Neural progenitor cell (in vitro differentiated cells): ENCODE measurements around the gene FAM25A. TPM values are rescaled to one million over a fixed set of nuclear protein-coding genes. Genes with fewer than 3 reads are reported as not detected.
A peak's percentile ranks its signal among the peaks of the same experiment; 100 is the strongest.

Experiments
- DNase-seq: peaks from one replicate; pipeline ENCODE4 v3.0.0-alpha.2; 2016; ENCODE audit warnings: low spot score
- H2AFZ ChIP-seq: fragments of 200-600 bp; sonication (generic); replicated peaks from 2 replicates; pipeline ENCODE4 v1.6.1; 2016; ENCODE audit warnings: antibody characterized with exemption
- H3F3A ChIP-seq: fragments of 200-600 bp; sonication (generic); 2 replicates; pipeline ENCODE4 v1.6.1; 2016; ENCODE audit warnings: antibody characterized with exemption, low read depth
- H3K27ac ChIP-seq: fragments of 200-600 bp; sonication (generic); 2 replicates; pipeline ENCODE4 v1.5.1; 2016; ENCODE audit warnings: mild to moderate bottlenecking
- H3K27me3 ChIP-seq: fragments of 200-600 bp; sonication (generic); 2 replicates; pipeline ENCODE4 v1.6.1; 2016; ENCODE audit warnings: mild to moderate bottlenecking, moderate library complexity
- H3K36me3 ChIP-seq: fragments of 200-600 bp; sonication (generic); 2 replicates; pipeline ENCODE4 v1.5.1; 2016
- H3K4me1 ChIP-seq: fragments of 200-600 bp; sonication (generic); 2 replicates; pipeline ENCODE4 v1.6.1; 2016; ENCODE audit warnings: mixed run types
- H3K4me2 ChIP-seq: fragments of 200-600 bp; sonication (generic); 2 replicates; pipeline ENCODE4 v1.6.1; 2016
- H3K4me3 ChIP-seq: fragments of 200-600 bp; sonication (generic); 2 replicates; pipeline ENCODE4 v1.5.1; 2016
- H3K79me2 ChIP-seq: fragments of 200-600 bp; sonication (generic); 2 replicates; pipeline ENCODE4 v1.6.1; 2016; ENCODE audit warnings: low read depth
- H3K9ac ChIP-seq: fragments of 200-600 bp; sonication (generic); 2 replicates; pipeline ENCODE4 v1.6.1; 2016
- H3K9me3 ChIP-seq: fragments of 200-600 bp; sonication (generic); 2 replicates; pipeline ENCODE4 v1.5.1; 2016; ENCODE audit warnings: low read depth
- H4K20me1 ChIP-seq: fragments of 200-600 bp; sonication (generic); 2 replicates; pipeline ENCODE4 v1.6.1; 2016; ENCODE audit warnings: low read depth
- H3K27ac Mint-ChIP-seq: 3 replicates; pipeline ENCODE4 v1.8.0; 2021; ENCODE audit warnings: mixed read lengths
- H3K27me3 Mint-ChIP-seq: 2 replicates; pipeline ENCODE4 v1.8.0; 2022; ENCODE audit warnings: low read depth, mild to moderate bottlenecking, inconsistent platforms, moderate library complexity, mixed read lengths; ENCODE audit not compliant: insufficient read depth
- H3K36me3 Mint-ChIP-seq: 3 replicates; pipeline ENCODE4 v1.8.0; 2021; ENCODE audit warnings: mixed read lengths
- H3K4me1 Mint-ChIP-seq: 3 replicates; pipeline ENCODE4 v1.8.0; 2021; ENCODE audit warnings: mixed read lengths
- H3K4me3 Mint-ChIP-seq: 3 replicates; pipeline ENCODE4 v1.8.0; 2021; ENCODE audit warnings: mild to moderate bottlenecking, moderate library complexity, mixed read lengths
- H3K9me3 Mint-ChIP-seq: 3 replicates; pipeline ENCODE4 v1.8.0; 2020; ENCODE audit warnings: mixed read lengths
- EZH2 ChIP-seq: fragments of 200-600 bp; sonication (generic); IDR thresholded peaks from 2 replicates; pipeline ENCODE4 v1.6.1; 2017; ENCODE audit warnings: antibody characterized with exemption, mild to moderate bottlenecking, moderate library complexity
- EZH2phosphoT487 ChIP-seq: fragments of 200-600 bp; sonication (generic); IDR thresholded peaks from 2 replicates; pipeline ENCODE4 v1.6.1; 2017; ENCODE audit warnings: antibody characterized with exemption
- total RNA-seq: library from RNA; depleted of rRNA; stranded (reverse); fragments of >200 nt; gene quantifications from 2 replicates; pipeline ENCODE4 v1.2.3, GENCODE V29; 2015; ENCODE audit warnings: low replicate concordance
- TF ChIP-seq, protein P1 (sequence below): fragments of 200-600 bp; sonication (generic); IDR thresholded peaks from 2 replicates; pipeline ENCODE4 v1.5.1; 2017; ENCODE audit warnings: antibody characterized with exemption, mild to moderate bottlenecking

FAM25A gene
- total RNA-seq, 1 donor from 2014 or later, result not detected

GRCh38 chr10:87053577-87054181 is 33.6 kb downstream of the FAM25A start:
- peaks cover 10% of the 10 kb centered on the region for H3K36me3 ChIP-seq
- H3K79me2 ChIP-seq, result no peaks in the 10 kb centered on the region
- peaks cover 31% of the 10 kb centered on the region for H3F3A ChIP-seq
- Mint-ChIP-seq H3K9me3 (no peaks in the 10 kb centered on the region), H3K27ac (no peak overlapping the region), H3K4me1 (no peaks in the 10 kb centered on the region), H3K4me3 (no peak overlapping the region), H3K27me3 (peaks cover 2% of the 10 kb centered on the region), H3K36me3 (peaks cover 30% of the 10 kb centered on the region)
- H3K4me1 ChIP-seq, result peaks cover 16% of the 10 kb centered on the region
- H3K4me2 ChIP-seq, result no peak overlapping the region
- no peaks in the 10 kb centered on the region for H4K20me1 ChIP-seq
- H3K27ac ChIP-seq, result no peak overlapping the region
- no peak overlapping the region for H3K9ac ChIP-seq
- no peak for DNase-seq
- no peaks in the 10 kb centered on the region for H3K9me3 ChIP-seq
- TF ChIP-seq EZH2 (no peak), EZH2phosphoT487 (no peak)
- TF ChIP-seq, protein P1, sequence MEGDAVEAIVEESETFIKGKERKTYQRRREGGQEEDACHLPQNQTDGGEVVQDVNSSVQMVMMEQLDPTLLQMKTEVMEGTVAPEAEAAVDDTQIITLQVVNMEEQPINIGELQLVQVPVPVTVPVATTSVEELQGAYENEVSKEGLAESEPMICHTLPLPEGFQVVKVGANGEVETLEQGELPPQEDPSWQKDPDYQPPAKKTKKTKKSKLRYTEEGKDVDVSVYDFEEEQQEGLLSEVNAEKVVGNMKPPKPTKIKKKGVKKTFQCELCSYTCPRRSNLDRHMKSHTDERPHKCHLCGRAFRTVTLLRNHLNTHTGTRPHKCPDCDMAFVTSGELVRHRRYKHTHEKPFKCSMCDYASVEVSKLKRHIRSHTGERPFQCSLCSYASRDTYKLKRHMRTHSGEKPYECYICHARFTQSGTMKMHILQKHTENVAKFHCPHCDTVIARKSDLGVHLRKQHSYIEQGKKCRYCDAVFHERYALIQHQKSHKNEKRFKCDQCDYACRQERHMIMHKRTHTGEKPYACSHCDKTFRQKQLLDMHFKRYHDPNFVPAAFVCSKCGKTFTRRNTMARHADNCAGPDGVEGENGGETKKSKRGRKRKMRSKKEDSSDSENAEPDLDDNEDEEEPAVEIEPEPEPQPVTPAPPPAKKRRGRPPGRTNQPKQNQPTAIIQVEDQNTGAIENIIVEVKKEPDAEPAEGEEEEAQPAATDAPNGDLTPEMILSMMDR, result no peak
- no peak overlapping the region for H3K4me3 ChIP-seq
- H2AFZ ChIP-seq, result no peak overlapping the region
- H3K27me3 ChIP-seq, result no peaks in the 10 kb centered on the region

DNA sequence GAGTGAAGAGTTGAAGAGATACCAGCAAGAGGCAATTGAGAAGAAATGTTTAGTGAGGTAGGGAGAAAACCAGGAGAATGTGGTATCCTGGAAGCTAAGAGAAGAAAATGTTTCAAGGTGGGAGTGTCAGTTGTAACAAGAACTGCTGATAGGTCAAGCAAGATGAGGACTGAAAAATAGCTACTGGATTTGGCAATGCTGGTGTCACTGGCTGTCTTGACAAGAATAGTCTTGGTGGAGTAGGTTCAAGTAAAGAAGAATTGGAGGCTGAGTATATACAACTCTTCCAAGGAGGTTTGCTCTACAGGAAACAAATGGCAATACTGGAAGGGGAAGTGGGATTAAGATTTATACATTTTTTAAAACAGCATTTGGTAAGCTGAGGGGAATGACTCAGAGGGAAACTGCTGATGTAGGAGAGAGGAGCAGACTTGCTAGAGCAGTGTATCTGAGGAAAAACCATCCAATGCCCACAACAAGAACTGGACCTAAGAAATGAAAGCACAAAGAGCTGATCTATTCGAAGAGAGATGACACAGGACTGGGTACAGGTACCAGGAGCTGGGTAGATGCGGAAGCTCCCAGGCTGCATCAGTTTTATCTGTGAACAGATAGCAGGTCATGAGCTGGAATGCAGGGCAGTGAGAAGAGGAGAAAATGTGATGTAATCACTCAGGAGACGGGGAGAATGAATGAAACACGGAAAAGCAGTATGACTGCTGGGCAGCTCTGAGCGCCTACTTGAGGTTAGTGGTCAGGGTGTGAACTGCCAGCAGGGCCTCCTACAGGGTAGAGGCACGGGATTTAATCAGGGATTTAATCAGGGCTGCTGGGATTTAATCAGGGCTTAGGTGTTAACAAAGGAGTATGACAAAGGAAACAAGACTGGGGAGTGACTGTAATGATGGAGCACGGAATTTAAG is 34.5 kb downstream of the FAM25A start:
- no peak overlapping the region for H3K27ac Mint-ChIP-seq

DNA sequence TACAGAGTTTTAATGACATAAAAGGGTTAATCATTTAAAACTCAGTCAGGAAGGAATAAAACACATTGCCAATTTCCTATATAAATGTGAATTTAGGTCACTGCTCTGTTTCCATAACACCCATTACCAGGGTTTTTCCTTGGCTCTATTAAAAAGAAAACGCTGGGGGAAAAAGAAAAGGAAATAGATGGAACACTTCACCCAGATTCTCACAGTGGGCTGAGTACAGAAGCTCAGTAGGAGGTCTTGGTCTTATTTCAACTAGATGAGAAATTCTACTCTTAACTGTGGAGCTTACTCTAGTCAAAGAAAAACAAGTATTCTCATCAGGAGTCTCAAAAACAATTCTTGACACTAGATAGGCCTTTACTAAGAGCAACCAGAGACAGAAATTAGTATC is 38.1 kb downstream of the FAM25A start:
- Histone ChIP-seq H3K79me2 (no peaks in the 10 kb centered on the region), H3K27me3 (no peaks in the 10 kb centered on the region), H3K4me1 (peaks cover 16% of the 10 kb centered on the region), H3K4me3 (no peak overlapping the region), H2AFZ (no peak overlapping the region), H3K36me3 (peaks cover 36% of the 10 kb centered on the region), H3K27ac (peak overlapping the region; percentile 53), H3K4me2 (no peak overlapping the region), H4K20me1 (no peaks in the 10 kb centered on the region), H3F3A (peaks cover 36% of the 10 kb centered on the region), H3K9ac (no peak overlapping the region), H3K9me3 (no peaks in the 10 kb centered on the region)
- peaks cover 38% of the 10 kb centered on the region for H3K36me3 Mint-ChIP-seq
- no peak overlapping the region for H3K27ac Mint-ChIP-seq
- no peaks in the 10 kb centered on the region for H3K9me3 Mint-ChIP-seq
- no peak for DNase-seq
- H3K27me3 Mint-ChIP-seq, result no peaks in the 10 kb centered on the region
- no peaks in the 10 kb centered on the region for H3K4me1 Mint-ChIP-seq
- TF ChIP-seq, protein P1, result no peak
- TF ChIP-seq EZH2phosphoT487 (no peak), EZH2 (no peak)
- H3K4me3 Mint-ChIP-seq, result no peak overlapping the region

More for the DNA sequence above, 34.5 kb downstream of the FAM25A start:
- H4K20me1 ChIP-seq, result no peaks in the 10 kb centered on the region
- H2AFZ ChIP-seq, result no peak overlapping the region
- H3K36me3 ChIP-seq, result peaks cover 19% of the 10 kb centered on the region
- peak; percentile 92 for DNase-seq
- H3K27me3 Mint-ChIP-seq, result peaks cover 1% of the 10 kb centered on the region
- no peaks in the 10 kb centered on the region for H3K9me3 ChIP-seq
- peaks cover 36% of the 10 kb centered on the region for H3F3A ChIP-seq
- peak overlapping the region; percentile 32 for H3K27ac ChIP-seq
- peaks cover 35% of the 10 kb centered on the region for H3K36me3 Mint-ChIP-seq
- no peak overlapping the region for H3K4me3 Mint-ChIP-seq
- H3K79me2 ChIP-seq, result no peaks in the 10 kb centered on the region
- no peaks in the 10 kb centered on the region for H3K27me3 ChIP-seq
- no peak for TF ChIP-seq EZH2
- TF ChIP-seq, protein P1, result peak; percentile 58
- no peak for TF ChIP-seq EZH2phosphoT487
- H3K4me2 ChIP-seq, result peak overlapping the region; percentile 44
- no peaks in the 10 kb centered on the region for H3K9me3 Mint-ChIP-seq
- H3K4me1 ChIP-seq, result peaks cover 16% of the 10 kb centered on the region
- H3K4me3 ChIP-seq, result no peak overlapping the region
- H3K9ac ChIP-seq, result no peak overlapping the region
- no peaks in the 10 kb centered on the region for H3K4me1 Mint-ChIP-seq
